Aorta (tissue), 5 donors: ENCODE data around the gene USP48. TPM values are rescaled to one million over a fixed set of nuclear protein-coding genes. Genes with fewer than 3 reads are reported as not detected.
"Not testable (repeated sequence)": the region's sequence is repeated elsewhere in the genome, so short reads cannot be mapped to it uniquely, and the experiment has no call there.

ENCODE experiments used
- ATAC-seq: fragments of 200-7000 bp; cut with Tn5 transposase; one replicate; pipeline ENCODE4 v1.9.1; 2022; ENCODE audit warnings: moderate library complexity; ENCODE audit not compliant: low FRiP score
- DNase-seq, 2 donors: peaks; one replicate each; pipeline ENCODE4 v3.0.0-alpha.2; 2020
- H3K27ac ChIP-seq, 2 donors: one replicate each; pipeline ENCODE4 v1.5.1; 2013; ENCODE audit warnings: low read length in 2 of 2, mild to moderate bottlenecking in 2 of 2, moderate library complexity in 2 of 2, control low read depth in 1 of 2, inconsistent platforms in 1 of 2, low read depth in 1 of 2
- H3K27me3 ChIP-seq, 2 donors: one replicate each; pipeline ENCODE4 v1.6.1; 2013; ENCODE audit warnings: control low read depth in 1 of 2, low read length in 1 of 2, mild to moderate bottlenecking in 1 of 2, moderate library complexity in 1 of 2; ENCODE audit not compliant: insufficient read depth in 2 of 2, control insufficient read depth in 1 of 2
- H3K36me3 ChIP-seq, 2 donors: one replicate each; pipeline ENCODE4 v1.6.1; 2013; ENCODE audit warnings: control low read depth in 1 of 2, low read length in 1 of 2, mild to moderate bottlenecking in 1 of 2; ENCODE audit not compliant: insufficient read depth in 2 of 2, control insufficient read depth in 1 of 2
- H3K4me1 ChIP-seq, 2 donors: one replicate each; pipeline ENCODE4 v1.6.1; 2013; ENCODE audit warnings: low read length in 2 of 2, control low read depth in 1 of 2, mild to moderate bottlenecking in 1 of 2, moderate library complexity in 1 of 2; ENCODE audit not compliant: insufficient read depth in 2 of 2, control insufficient read depth in 1 of 2
- H3K4me3 ChIP-seq, 2 donors: one replicate each; pipeline ENCODE4 v1.5.1; 2013; ENCODE audit warnings: low read length in 2 of 2, control low read depth in 1 of 2, mild to moderate bottlenecking in 1 of 2
- H3K9me3 ChIP-seq: one replicate; pipeline ENCODE4 v1.6.1; 2013; ENCODE audit warnings: mild to moderate bottlenecking, low read length; ENCODE audit not compliant: control insufficient read depth
- WGBS, 2 donors: extraction: QIAGEN DNeasy Blood & Tissue Kit; methylation state at CpG; one replicate each; pipeline ENCODE4 v1.1.7; 2013; 5-methylcytosine and 5-hydroxymethylcytosine counted together
- intact Hi-C, 2 donors: fragments of 100-400 bp; cut with DNase I; formaldehyde crosslinking; loops; one replicate each; pipeline versions ENCODE4 v1.14.2 to v1.15.0; 2022
- polyA plus RNA-seq, 2 donors: library from polyadenylated mRNA; stranded (reverse); fragments of 200-250 nt; gene quantifications; one replicate each; pipeline ENCODE4 v1.2.3, GENCODE V29; 2013
- total RNA-seq, 2 donors: library from RNA; stranded (reverse); fragmentation: NEBNext Ultra II Directional; extraction: Animal tissue kit (Norgen Biotek cat#: 25700); gene quantifications; one replicate each; pipeline ENCODE4 v1.2.1, GENCODE V29; 2021
- donor health status: healthy with polysubstance abuse.
- donor health status: Bipolar disorder and iron deficiency.
- donor health status: DM: no; HTN: no; CAD: no.
- donor health status: DM: no; HTN: no; CAD: no.
- donor health status: DM: yes; HTN: yes; CAD: no.

The USP48 gene
- total and polyA plus RNA-seq, 4 donors: 16.2 to 90.1 (median 43.2) TPM

GRCh38 chr1:21771672-21772071 lies 11.3 kb downstream of the USP48 start:
- H3K9me3 ChIP-seq, H3K36me3 ChIP-seq, intact Hi-C loops, H3K27me3 ChIP-seq, H3K27ac ChIP-seq, H3K4me1 ChIP-seq, DNase-seq, H3K4me3 ChIP-seq, ATAC-seq: not testable (repeated sequence)
- 87 to 93% methylated on average over 8 to 10 of the region's 10 CpGs for whole genome bisulfite sequencing, 2 donors

GRCh38 chr1:21770602-21771001 lies 12.3 kb downstream of the USP48 start:
- H3K27me3 ChIP-seq, H3K4me1 ChIP-seq, ATAC-seq, DNase-seq, H3K9me3 ChIP-seq, H3K36me3 ChIP-seq, H3K4me3 ChIP-seq, intact Hi-C loops, H3K27ac ChIP-seq: not testable (repeated sequence)
- WGBS, 2 donors: 90 to 95% methylated on average over 9 of the region's 9 CpGs

GRCh38 chr1:21770201-21770600 lies 12.7 kb downstream of the USP48 start:
- intact Hi-C loops: no loop called here
- no peaks in the 10 kb centered on the region for H3K36me3 ChIP-seq

GRCh38 chr1:21767106-21767505 lies 15.8 kb downstream of the USP48 start:
- H3K4me1 ChIP-seq, H3K36me3 ChIP-seq, H3K27me3 ChIP-seq, H3K9me3 ChIP-seq, DNase-seq, H3K27ac ChIP-seq, H3K4me3 ChIP-seq, ATAC-seq, intact Hi-C loops: not testable (repeated sequence)
- 94 to 97% methylated on average over 8 of the region's 8 CpGs for WGBS, 2 donors

More at GRCh38 chr1:21770201-21770600, 12.7 kb downstream of the USP48 start:
- Histone ChIP-seq H3K4me1 (no peaks in the 10 kb centered on the region), H3K27ac (no peak overlapping the region), H3K27me3 (no peaks in the 10 kb centered on the region), H3K4me3 (no peak overlapping the region), H3K9me3 (no peaks in the 10 kb centered on the region)
- 91 to 96% methylated on average over 2 of the region's 2 CpGs for WGBS, 2 donors
- DNase-seq: no peak
- ATAC-seq: no peak

GRCh38 chr1:21766210-21766609 lies 16.7 kb downstream of the USP48 start:
- H3K4me1 ChIP-seq: no peaks in the 10 kb centered on the region
- no peak overlapping the region for H3K27ac ChIP-seq
- 83 to 92% methylated on average over 4 of the region's 4 CpGs for WGBS, 2 donors

GRCh38 chr1:21764615-21765423 lies 18.1 kb downstream of the USP48 start:
- no peaks in the 10 kb centered on the region for H3K36me3 ChIP-seq
- DNase-seq (peak; percentile 82 to 85), ATAC-seq (peak; percentile 76)
- H3K4me3 ChIP-seq: no peak overlapping the region
- peak overlapping the region in 1 of 2 donors; percentile 64 for H3K27ac ChIP-seq
- intact Hi-C loops: no loop called here
- no peaks in the 10 kb centered on the region for H3K27me3 ChIP-seq
- no peaks in the 10 kb centered on the region for H3K9me3 ChIP-seq
- 6 to 13% methylated on average over 13 of the region's 13 CpGs for WGBS, 2 donors
- H3K4me1 ChIP-seq: no peaks in the 10 kb centered on the region

More at GRCh38 chr1:21766210-21766609, 16.7 kb downstream of the USP48 start:
- no peaks in the 10 kb centered on the region for H3K9me3 ChIP-seq
- H3K4me3 ChIP-seq: no peak overlapping the region
- no peak for ATAC-seq
- DNase-seq: no peak
- intact Hi-C loops: no loop called here
- H3K36me3 ChIP-seq: no peaks in the 10 kb centered on the region
- H3K27me3 ChIP-seq: no peaks in the 10 kb centered on the region

GRCh38 chr1:21763694-21764419 lies 19.1 kb downstream of the USP48 start:
- peaks cover 0 to 3% of the 10 kb centered on the region in 2 donors for H3K4me1 ChIP-seq
- H3K4me3 ChIP-seq: no peak overlapping the region
- H3K27me3 ChIP-seq: no peaks in the 10 kb centered on the region
- intact Hi-C loops: no loop called here
- H3K27ac ChIP-seq: peak overlapping the region in 1 of 2 donors; percentile 64
- ATAC-seq (no peak), DNase-seq (no peak)
- 64% methylated on average over 7 of the region's 7 CpGs for whole genome bisulfite sequencing, 2 donors
- H3K36me3 ChIP-seq: no peaks in the 10 kb centered on the region
- H3K9me3 ChIP-seq: no peaks in the 10 kb centered on the region

GRCh38 chr1:21763236-21763635 lies 19.7 kb downstream of the USP48 start:
- Histone ChIP-seq H3K36me3 (no peaks in the 10 kb centered on the region), H3K27ac (no peak overlapping the region), H3K27me3 (no peaks in the 10 kb centered on the region), H3K4me1 (peaks cover 0 to 3% of the 10 kb centered on the region in 2 donors), H3K9me3 (no peaks in the 10 kb centered on the region), H3K4me3 (no peak overlapping the region)
- WGBS, 2 donors: 93 to 95% methylated on average over 10 of the region's 10 CpGs
- intact Hi-C loops: no loop called here
- DNase-seq (no peak), ATAC-seq (no peak)
